Embryonic facial prominence (tissue), 1 donor: ENCODE results near the gene CNTNAP2.

Source experiments
- DNase-seq: peaks from one replicate; pipeline ENCODE4 v3.0.0-alpha.2; 2016; ENCODE audit errors: extremely low spot score

The CNTNAP2 gene

DNA sequence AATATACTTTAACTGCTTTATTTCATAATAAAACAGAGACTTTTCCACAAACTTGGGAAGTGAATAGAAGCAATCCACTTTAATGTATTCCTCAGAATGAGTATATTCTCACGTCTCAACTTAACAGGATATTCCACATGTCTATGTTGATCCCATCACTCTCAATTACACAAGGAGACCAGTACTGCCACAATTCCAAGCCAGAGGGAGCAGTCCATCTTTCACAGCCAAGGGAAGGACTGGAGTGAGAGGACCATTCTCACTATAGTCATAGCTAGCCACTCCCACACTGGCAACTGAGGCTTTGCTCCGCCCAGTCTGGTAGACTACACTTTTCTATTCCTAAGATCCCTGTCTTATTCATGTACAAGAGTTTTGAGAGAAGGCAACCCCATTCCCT lies 553.9 kb downstream of the CNTNAP2 start:
- DNase-seq: no peak

DNA sequence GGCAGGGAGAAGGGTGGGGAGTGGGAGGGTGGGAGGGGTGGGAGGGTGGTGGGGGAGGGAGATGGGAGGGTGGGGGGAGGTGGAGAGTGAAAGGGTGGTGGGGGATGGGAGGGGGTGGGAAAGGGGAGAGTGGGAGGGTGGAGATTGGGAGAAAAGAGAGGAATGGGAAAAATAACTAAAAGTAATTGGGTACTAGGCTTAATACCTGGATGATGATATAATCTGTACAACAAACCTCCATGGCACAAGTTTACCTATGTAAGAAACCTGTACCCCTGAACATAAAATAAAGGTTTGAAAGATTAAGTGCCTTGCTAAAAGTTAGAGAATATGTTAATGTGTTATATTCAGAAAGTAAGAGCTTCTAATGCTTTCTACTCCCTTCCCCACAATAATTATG lies 564.9 kb downstream of the CNTNAP2 start:
- DNase-seq: no peak

- no peak for DNase-seq
Measured at GRCh38 chr7:146683439-146683838, 566.8 kb downstream of the CNTNAP2 start.

DNA sequence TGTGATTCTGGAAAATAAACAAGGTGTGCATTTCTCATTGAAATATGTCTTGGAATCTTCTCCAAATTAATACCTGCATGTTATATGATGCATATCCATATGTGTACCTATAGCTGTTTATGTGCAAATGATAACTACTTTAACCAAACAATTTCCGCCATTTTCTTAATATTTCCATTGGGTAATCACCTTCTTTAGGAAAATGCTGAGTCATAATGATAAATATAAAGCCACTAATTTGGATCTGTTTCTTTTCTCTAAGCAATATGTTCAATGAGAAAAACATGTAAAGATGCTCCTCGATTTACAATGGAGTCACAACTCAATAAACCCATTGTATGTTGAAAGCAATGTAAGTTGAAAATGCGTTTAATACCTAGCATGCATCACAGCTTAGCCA lies 574.4 kb downstream of the CNTNAP2 start:
- no peak for DNase-seq

DNA sequence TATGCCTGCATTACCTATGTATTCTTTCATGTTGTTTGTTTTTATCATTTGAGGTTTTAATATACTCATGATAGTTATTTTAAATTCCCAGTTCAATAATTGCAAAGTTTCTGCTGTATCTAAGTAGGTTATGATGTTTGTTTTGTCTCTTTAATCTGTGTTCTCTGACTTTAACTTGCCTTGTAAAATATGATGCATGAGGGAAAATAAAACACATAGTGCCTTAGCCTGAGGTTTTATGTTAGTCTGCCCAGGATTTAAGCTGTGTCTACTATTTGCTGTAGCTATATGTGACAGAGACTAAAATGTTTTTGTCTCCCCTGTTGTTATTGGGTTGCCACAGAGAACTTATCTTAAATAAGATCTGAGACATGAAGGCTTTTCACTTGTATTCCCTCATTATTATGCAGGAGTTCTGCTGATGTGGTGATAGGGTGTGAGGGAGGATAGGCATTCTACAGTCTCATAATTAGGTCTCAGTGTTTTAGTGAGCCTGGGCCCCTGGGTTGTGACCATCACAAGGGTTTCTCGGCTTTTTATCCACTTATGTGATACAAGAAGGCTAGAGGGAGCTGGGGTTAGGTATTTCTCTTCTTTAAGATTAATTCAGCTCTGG lies 582.5 kb downstream of the CNTNAP2 start:
- no peak for DNase-seq

DNA sequence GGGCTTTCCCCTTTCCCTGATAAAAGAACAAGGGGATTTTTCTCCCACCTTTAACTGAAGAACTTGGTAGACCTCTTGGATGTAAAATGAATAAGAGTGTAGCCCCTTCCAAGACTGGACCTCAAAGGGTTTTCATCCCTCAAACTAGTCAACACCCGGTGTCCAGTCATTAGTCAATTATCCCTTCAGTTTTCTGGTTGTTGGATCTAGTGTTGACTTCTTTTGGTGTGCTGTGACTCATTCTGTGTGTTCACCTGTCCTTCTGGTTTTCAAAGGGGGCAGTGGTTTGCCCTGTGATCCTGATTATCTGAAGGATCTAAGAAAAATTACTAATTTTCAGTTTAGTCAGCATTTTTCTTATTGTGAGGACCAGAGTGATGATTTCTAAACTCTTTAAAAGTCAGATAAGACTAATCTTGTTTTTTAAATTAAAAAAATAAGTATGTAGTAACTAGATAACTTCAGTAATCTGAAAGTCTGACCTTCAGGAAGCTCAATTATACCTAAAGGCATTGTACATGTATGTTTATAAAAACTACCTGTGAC lies 583.5 kb downstream of the CNTNAP2 start:
- no peak for DNase-seq

DNA sequence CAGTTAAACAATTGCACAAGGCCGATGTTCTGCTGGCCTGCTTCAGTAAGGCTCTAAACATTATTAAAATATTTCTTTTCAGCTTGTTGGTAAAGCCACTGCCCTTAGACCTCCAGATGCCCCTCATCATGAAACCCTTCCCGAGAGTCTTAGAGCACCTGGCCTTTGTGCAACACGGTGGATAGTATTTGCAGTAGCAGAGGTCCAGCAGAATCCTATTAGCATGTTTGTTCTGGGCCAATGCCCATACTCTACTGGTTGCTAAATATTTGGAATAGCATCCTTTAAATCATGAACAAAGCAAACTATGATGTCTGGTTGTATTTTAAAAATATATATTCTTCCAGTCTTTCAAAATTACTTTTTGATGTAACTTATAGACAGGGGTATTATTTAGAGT lies 584.6 kb downstream of the CNTNAP2 start:
- no peak for DNase-seq

DNA sequence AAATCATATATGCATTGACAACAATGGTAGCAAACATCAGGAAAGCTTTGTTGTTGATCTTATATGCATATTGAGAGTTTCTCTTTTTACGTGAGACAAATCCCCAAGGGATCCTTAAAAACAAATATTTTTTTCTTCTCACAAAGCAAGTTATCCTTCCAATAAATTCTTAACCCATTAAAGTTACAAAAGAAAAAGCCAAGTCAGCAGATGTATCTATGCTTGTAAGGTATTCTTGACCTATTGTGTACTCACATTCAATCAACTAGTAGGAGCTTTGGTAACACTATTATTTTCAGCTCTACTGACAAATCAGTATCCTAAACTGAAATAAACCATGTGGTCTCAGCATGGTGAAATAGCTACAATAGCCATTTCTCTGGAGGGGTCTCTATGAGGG lies 586.3 kb downstream of the CNTNAP2 start:
- no peak for DNase-seq

GRCh38 chr7:146709451-146710027 lies 592.9 kb downstream of the CNTNAP2 start:
- no peak for DNase-seq

GRCh38 chr7:146713205-146713604 lies 596.6 kb downstream of the CNTNAP2 start:
- DNase-seq: no peak

GRCh38 chr7:146713934-146714333 lies 597.3 kb downstream of the CNTNAP2 start:
- no peak for DNase-seq

DNA sequence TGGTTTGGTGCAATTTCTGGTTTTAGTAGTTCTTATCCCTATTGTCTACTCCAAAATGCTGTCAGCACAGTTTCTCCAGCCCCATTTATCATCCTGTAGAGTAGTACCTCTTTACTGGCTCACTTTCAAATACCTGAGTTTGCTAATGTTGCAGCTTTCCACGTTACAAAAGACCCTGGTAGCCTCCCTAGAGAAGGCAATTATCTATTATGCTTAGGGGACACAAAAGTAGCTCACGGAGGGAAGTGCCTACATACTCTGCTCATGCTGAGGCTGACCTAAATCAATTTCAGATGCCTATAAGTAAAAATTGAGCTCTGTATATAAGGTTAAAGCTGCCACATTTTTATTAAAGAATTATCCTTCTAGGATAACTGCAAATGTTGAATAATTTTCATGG lies 603.6 kb downstream of the CNTNAP2 start:
- DNase-seq: no peak

DNA sequence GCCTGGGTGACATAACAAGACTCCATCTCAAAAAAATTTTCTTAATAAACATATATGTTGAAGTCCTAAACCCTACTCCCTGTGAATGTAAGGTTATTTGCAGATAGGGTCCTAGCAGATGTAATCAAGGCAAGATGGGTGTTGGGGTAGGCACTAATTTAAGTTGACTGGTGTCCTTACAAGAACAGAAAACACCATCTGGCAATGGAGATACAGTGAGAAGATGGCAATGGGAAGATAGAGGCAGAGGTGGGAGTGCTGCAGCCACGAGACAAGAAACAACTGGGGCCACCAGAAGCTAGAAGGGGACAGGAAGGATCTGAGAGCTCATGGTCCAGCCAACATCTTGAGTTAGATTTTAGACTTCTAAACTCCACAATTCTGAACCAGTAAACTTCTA lies 606.4 kb downstream of the CNTNAP2 start:
- DNase-seq: no peak

DNA sequence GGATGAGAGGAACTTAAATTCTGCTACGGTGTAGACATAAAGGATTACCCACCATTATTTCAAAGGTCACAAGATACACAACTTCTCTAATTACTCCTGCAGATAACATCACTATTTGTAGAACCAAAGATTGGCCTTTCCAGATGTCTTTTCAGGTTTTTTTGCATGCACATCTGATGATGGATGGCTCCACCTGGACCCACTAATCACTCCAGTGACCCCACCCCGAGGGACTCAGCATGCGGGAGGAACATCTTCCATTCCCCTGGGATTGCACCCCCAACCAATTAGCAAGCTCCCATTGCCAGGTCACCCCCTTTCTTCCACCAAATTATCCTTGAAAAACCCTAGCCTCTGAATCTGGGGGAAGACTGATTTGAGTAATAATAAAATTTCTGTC lies 608.9 kb downstream of the CNTNAP2 start:
- no peak for DNase-seq

DNA sequence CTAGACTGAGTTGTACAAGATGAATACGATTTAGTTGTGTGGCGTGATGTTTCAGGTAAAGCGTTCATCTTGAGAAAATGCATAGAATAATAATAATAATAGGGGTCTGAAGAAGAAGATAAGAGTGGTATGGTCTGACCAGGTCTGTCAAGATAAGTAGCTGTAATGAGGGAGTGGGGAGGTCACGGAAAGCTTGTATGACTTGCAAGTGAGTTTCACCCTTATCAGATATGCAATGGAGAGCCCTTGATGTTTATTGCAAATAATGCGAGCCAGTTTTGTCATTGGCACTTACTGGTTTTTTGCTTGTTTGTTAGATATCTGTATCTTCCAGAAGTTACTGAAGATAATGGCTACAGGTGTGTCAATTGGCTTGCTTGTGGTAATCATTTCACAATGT lies 611.5 kb downstream of the CNTNAP2 start:
- DNase-seq: no peak

GRCh38 chr7:146728611-146729010 lies 612.0 kb downstream of the CNTNAP2 start:
- DNase-seq: no peak

GRCh38 chr7:146731185-146731584 lies 614.6 kb downstream of the CNTNAP2 start:
- no peak for DNase-seq

GRCh38 chr7:146735992-146736391 lies 619.4 kb downstream of the CNTNAP2 start:
- DNase-seq: no peak

- DNase-seq: no peak
Measured at GRCh38 chr7:146736446-146737190, 620.0 kb downstream of the CNTNAP2 start.

DNA sequence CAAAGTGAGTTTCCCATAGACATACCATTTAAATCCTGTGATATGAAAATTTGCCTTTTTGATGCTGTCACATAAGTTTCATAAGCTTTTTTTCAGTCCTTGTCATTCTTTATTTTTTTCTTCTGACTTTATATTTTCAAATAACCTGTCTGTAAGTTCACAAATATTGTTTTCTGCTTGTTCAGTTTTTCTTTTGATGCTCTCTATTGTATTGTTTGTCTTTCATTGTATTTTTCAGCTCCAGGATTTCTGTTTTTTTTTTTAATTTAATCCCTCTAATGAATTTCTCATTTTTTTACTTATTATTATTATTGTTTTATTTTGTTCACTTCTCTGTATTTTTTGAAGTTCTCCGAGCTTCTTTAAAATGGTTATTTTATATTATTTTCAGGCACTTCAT lies 623.4 kb downstream of the CNTNAP2 start:
- no peak for DNase-seq

- no peak for DNase-seq
Measured at GRCh38 chr7:146741911-146742310, 625.3 kb downstream of the CNTNAP2 start.

- DNase-seq: no peak
Measured at GRCh38 chr7:146754385-146754784, 637.8 kb downstream of the CNTNAP2 start.

GRCh38 chr7:146755585-146755984 lies 639.0 kb downstream of the CNTNAP2 start:
- no peak for DNase-seq
